GM10847 (cell line): Measurements from ENCODE around the gene ZNF324.
A peak's percentile ranks its signal among the peaks of the same experiment; 100 is the strongest.

ENCODE experiments used
- POLR2A ChIP-seq: IDR thresholded peaks from 2 replicates; pipeline ENCODE4 v1.6.1; 2011; ENCODE audit not compliant: insufficient read length; ENCODE audit errors: extremely low read depth

ZNF324 gene

DNA sequence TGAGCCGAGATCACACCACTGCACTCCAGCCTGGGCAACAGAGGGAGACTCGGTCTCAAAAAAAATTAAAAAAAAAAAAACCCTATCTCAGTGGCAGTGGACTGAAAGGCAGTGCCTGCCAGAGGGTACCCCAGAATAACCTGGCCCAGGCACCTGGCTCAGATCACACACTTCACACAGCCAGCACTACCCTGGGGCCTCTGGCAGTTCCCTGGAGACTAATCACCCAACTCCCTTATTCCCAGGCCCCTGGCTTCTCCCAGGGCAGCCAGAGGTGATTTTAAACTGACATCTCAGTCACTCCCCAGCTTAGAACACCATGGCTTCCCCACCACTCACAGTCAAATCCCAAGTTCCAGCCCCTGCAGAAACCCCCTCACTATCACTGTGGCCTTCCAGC, 48.4 kb downstream of the ZNF324 start:
- no peak for TF ChIP-seq POLR2A

DNA sequence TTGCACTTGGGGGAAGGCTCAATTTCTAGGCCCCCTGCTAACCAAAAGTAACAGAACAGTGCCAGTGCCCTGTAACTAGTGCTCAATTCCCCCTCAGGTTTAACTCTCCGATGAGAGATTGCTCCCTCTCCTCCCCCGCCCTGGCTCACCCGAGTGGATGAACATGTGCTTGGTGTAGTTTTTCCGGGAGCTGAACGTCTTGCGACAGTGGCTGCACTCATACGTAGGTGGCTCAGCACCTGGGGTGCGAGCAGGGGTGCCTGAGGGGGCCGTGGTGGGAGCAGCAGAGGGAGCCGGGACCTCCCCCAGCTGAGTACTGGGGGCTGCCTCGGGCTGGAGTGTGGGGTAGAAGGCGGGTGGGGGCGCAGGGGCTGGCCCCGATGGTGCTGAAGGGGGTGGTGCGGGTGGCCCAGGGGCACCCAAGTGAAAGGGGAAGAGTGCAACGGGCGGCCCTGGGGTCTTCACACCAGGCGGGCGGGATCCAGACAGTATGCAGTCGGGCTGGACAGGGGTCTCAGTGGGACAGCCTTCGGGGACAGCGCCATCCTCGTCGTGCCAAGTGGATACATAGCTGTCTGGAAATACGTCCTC, 49.5 kb downstream of the ZNF324 start:
- TF ChIP-seq POLR2A: no peak

DNA sequence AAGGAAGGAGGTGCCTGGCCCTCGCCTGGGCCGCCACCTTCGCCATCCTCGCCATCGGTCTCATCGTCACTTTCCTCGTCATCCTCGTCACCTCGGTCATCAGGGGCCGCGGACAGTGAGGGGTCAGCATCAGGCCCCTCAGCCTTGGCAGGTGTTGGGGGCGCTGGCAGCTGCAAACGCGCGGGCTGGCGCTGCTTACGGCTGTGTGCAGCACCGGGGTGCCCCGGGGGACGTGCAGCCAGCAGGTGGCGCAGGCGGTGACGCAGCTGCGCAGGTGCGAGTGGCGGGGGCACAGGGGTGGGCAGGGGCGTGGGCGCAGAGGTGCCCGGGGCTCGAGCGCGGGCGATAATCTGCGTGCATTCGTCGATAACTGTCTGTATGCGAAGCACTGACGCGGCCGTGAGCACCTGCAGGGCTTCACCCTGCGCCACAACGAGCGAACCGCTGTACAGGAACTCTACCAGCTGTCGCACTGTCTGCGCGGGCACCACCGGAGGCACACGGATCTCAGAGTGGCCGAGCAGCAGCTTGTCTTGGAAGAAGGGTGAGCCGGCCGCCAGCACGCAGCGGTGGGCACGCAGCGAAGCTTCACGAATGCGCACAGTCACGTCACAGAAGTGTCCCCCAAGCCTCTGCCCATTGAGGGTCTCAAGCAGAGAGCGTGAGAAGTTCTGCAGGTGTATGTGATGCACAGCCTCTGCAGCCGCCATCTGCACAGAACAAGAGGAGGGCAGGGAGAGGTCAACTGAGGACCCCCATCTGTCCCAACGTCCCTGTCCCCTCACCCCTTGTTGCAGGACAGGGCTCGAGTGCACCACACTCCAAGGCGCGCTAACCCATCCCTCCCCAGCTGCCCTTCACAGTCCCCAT, 50.3 kb downstream of the ZNF324 start:
- TF ChIP-seq POLR2A: no peak

DNA sequence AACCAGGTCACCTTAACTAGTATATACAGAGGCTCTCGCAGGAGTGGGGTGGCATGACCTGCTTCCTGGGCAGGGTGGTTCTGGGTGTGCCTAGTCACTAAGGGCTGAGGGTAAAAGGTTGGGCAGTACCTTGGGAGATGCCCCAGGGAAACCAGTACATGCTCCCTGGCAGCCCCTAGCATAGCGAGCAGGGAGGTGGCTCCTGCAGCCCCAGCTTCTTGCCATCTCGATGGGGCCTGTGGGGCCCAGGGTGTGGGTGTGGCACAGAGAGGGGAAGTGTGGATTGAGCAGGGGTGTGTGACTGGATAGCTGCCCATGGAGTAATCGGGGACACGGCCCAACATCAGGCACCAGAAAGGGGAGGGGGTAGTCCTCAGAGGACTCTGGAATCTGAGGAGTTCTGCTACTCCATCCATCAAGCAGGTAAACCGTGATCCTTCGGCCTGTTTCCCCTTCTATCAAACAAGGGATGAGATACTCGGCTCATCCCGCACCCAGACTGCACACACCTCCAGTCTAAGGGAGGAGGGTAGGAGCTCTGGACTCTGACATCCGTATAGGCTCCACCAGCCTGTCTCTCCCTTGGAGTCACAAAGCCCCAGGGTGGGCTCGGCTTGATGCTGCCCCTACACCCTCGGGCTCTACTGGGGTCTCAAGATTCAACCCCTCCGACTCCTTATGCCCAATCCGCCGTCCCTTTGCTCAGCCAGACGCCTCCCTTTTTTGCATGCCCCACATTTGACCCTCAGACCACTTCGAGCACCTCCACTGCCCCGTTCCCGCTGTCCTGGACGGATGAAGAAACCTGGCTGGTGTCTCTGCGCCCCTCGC, 51.6 kb downstream of the ZNF324 start:
- no peak for TF ChIP-seq POLR2A

DNA sequence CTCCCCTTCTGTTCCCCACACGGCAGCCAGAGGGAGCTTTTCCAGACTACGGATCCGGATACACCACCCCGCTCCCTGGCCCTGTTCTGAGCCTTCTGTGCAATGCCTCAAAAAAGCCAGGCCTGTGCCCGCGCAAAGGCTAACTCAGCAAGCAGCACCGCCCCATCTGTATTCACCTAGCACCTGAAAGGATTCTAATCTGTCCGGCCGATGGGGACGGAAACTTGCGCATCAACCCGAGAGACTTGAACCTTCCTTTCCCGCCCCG, 52.1 kb downstream of the ZNF324 start:
- no peak for TF ChIP-seq POLR2A

DNA sequence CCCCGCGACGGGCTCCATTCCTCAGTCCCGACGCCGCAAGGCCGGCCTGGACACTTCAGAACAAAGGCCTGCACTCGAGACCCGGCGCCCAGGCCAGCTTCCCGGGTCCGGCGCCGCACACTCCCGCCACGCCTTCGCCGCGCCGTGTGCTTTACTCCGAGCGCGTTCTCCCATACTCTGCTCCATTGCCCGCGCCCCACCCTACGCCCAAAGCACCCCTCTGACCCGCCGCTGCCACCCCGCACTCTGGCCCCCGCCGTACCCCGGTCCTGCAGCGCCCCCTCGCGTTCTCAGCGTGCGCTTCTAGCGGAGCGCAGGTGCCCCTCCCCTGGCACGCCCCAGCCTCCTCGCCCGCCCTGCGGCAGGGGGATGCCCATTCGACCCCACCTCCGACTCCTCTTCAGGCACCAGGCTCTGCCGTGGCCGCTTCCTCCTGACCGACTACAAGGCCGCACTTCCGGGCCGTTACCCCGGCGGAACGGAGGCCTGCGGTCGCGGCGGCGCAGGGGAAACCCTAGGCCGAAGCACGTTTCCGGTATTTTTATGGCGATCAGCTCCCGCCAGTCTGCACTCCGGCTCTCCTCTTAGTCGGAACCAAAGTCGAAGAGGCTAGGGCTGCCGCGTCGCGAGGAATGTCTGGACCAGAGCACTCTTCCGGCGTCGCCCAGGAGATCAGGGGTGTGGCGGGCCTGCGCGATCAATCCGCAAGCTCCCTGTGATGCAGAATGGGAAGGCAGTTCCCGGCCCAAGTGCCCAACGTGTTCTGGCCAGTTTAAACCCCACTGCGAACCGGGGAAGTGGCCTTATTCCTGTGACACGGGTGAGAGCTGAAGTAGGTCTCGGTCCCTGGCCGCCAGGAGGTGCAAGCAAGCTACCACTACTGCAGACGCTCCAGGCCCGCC, 52.7 kb downstream of the ZNF324 start, which contains the start of gene ZBTB45:
ZBTB45 (minus strand) TSS at position 456 of the 902 bp plus-strand sequence. CDS start 2,137 bp downstream, outside the sequence.
- peak; percentile 75 for TF ChIP-seq POLR2A

DNA sequence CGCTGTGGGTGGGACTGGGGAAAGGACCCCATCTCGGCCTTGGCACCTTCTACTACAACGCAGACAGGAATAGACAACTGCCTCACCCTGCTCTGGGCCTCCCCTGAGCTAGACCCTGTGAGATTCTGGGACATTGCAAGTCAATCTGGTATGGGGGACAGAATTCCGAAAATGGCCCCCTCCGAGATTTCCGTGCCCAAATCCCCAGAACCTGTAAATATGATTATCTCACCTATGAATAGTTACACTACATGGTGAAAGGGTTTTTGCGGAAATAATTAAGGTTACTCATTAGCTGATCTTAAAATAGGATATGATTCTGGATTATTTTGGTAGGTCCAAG, 53.3 kb downstream of the ZNF324 start:
- no peak for TF ChIP-seq POLR2A

DNA sequence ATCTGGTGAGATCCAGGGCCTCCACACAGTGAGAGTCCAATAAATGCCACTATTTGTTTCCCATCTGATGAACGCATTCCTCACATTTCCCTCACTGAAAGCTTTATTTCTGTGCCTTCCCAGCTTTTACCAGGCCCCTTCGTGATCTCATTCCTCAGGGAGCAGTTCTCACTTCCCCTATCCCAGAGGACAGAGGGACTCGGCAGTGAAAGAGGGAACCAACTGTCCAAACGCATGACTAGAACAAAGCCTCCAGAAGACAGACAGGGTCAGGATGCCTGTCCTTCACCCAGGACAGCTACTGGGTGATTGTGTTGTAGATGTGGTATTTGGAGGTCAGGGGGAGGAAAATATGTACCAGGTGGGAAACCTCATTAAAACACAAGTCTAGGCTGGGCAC, 54.8 kb downstream of the ZNF324 start:
- TF ChIP-seq POLR2A: no peak

DNA sequence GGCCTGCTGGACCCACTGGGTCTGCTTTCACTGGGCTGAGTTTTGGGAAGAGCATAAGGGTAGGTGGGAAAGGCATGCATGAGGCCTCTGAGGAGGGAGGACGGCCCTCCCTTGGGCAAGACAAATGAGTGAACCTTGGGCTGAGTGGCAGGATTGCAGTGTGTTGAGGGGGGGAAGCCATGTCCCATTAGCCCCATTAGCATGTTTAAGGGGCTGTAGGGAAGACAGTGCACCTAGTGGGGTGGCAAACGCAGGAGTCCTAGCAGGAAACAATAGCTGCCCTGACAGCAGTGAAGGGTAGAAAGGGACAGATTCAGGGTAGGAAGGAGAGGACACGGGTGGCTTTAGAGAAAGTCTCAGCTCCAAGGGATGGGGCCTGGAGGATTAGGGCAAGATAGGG, 55.8 kb downstream of the ZNF324 start:
- no peak for TF ChIP-seq POLR2A
